ENCODE data around the gene PDIA6. TPM values are rescaled to one million over a fixed set of nuclear protein-coding genes. Genes with fewer than 3 reads are reported as not detected.

PDIA6 gene
- total RNA-seq, 1 experiment from 2014 or later: 317 TPM

DNA sequence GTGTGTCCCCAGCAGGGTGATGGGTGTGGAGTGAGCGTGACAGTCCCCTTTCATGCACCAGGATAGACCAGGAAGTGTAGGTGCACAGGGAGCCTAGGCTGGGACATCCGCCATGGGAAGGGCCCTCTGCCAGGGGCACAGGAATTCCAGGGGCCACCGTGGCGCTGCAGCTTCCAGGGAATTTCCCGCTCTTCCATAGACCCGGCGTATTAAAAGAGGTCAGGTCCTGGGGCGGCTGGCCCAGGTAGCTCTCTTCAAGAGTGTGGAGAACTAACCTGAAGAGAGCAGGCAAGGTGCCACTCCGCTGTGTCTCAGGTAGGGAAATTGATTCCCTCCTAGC lies 49.2 kb downstream of the PDIA6 start:
- BruUV-seq (replicated peaks): no TSS peak
- Mint-ChIP-seq H3K36me3 (ENCODE audit: insufficient read depth, unreplicated experiment) (no peaks in the 10 kb centered on the region), H3K27me3 (ENCODE audit: unreplicated experiment) (no peaks in the 10 kb centered on the region), H3K4me3 (ENCODE audit: low read depth, unreplicated experiment) (no peak overlapping the region), H3K27ac (ENCODE audit: unreplicated experiment) (no peak overlapping the region), H3K9me3 (ENCODE audit: low read depth, unreplicated experiment) (no peaks in the 10 kb centered on the region), H3K4me1 (ENCODE audit: low read depth, unreplicated experiment) (peaks cover 7% of the 10 kb centered on the region)
- intact Hi-C loops (cut with micrococcal nuclease; ENCODE audit: unreplicated experiment): no loop called here
- CTCF ChIA-PET: interaction anchor here (0.6 kb wide), 1 partner anchor 611 kb away, joined by 4 read pairs; no protein-coding TSS in a partner anchor
- no peak for DNase-seq
- TF ChIP-seq, protein P1, sequence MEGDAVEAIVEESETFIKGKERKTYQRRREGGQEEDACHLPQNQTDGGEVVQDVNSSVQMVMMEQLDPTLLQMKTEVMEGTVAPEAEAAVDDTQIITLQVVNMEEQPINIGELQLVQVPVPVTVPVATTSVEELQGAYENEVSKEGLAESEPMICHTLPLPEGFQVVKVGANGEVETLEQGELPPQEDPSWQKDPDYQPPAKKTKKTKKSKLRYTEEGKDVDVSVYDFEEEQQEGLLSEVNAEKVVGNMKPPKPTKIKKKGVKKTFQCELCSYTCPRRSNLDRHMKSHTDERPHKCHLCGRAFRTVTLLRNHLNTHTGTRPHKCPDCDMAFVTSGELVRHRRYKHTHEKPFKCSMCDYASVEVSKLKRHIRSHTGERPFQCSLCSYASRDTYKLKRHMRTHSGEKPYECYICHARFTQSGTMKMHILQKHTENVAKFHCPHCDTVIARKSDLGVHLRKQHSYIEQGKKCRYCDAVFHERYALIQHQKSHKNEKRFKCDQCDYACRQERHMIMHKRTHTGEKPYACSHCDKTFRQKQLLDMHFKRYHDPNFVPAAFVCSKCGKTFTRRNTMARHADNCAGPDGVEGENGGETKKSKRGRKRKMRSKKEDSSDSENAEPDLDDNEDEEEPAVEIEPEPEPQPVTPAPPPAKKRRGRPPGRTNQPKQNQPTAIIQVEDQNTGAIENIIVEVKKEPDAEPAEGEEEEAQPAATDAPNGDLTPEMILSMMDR (IDR thresholded peaks at IDR 0.05; ENCODE audit: unreplicated experiment): no peak

DNA sequence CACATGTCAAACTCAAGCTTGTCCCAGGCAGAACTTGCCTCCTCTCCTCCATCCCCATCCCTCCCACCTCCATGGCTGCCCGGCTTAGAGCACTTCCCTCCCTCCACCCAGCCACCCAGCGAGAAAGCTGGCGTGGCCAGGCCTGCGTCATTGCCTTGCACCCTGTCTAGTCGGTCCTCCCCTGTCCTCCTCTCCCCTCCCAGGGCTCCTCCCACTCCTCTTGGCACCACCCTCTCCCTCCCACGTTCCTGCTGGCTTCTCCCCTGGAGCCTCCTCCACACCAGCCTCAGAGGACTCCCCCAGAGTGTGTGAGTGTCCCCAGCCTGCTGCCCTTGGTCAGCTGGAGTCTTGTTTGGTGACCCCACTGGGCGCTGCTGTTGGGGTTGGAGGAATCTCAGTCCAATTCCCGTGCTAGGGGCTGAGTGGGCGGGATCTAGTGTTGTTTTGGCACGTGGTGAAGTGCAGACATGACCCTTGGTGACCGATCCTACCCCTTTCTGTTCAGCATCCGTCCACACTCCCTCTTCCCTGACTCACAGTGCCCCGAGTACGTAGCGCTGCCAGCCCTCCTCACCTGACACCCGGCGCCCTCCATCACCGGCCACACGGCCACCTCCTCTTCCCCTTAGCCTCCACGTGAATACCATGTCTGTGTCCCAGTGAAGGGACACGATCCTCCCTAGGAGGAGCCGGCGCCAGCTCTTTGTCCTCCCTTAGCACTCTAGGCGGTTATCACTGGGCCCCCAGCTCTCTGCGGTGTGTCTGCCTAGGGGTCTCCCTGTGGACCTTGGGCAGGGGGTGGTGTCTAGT lies 49.7 kb downstream of the PDIA6 start:
- DNase-seq: no peak
- no peak overlapping the region for H3K4me3 Mint-ChIP-seq (ENCODE audit: low read depth, unreplicated experiment)
- TF ChIP-seq, protein P1 (IDR thresholded peaks at IDR 0.05; ENCODE audit: unreplicated experiment): no peak
- intact Hi-C loops (cut with micrococcal nuclease; ENCODE audit: unreplicated experiment): no loop called here
- H3K36me3 Mint-ChIP-seq (ENCODE audit: insufficient read depth, unreplicated experiment): no peaks in the 10 kb centered on the region
- CTCF ChIA-PET: no interaction called here
- BruUV-seq (replicated peaks): no TSS peak
- no peaks in the 10 kb centered on the region for H3K9me3 Mint-ChIP-seq (ENCODE audit: low read depth, unreplicated experiment)
- H3K27ac Mint-ChIP-seq (ENCODE audit: unreplicated experiment): no peak overlapping the region
- no peaks in the 10 kb centered on the region for H3K27me3 Mint-ChIP-seq (ENCODE audit: unreplicated experiment)
- H3K4me1 Mint-ChIP-seq (ENCODE audit: low read depth, unreplicated experiment): peaks cover 7% of the 10 kb centered on the region

DNA sequence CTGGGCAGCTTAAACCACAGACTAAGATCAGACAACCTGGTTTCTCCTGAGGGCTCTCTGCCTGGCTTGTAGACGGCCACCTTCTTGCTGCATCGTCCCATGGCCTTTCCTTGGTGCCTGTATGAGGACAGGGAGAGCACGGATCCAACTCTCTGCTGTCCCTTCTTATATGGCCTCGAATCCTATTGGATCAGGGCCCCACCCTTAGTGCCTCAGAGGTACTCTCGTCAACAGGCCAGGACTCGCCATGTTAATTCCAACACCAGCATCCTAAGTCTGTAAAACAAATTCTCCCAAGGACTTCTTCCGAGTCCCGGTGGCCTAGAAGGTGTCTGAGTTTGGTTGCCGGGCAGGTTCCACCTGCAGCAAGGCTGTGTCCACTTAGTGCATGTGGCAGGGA lies 51.0 kb downstream of the PDIA6 start:
- Mint-ChIP-seq H3K27ac (ENCODE audit: unreplicated experiment) (no peak overlapping the region), H3K4me3 (ENCODE audit: low read depth, unreplicated experiment) (no peak overlapping the region), H3K4me1 (ENCODE audit: low read depth, unreplicated experiment) (peaks cover 7% of the 10 kb centered on the region), H3K9me3 (ENCODE audit: low read depth, unreplicated experiment) (no peaks in the 10 kb centered on the region), H3K36me3 (ENCODE audit: insufficient read depth, unreplicated experiment) (no peaks in the 10 kb centered on the region), H3K27me3 (ENCODE audit: unreplicated experiment) (no peaks in the 10 kb centered on the region)
- no TSS peak for BruUV-seq (replicated peaks)
- DNase-seq: no peak
- intact Hi-C loops (cut with micrococcal nuclease; ENCODE audit: unreplicated experiment): no loop called here
- TF ChIP-seq, protein P1 (IDR thresholded peaks at IDR 0.05; ENCODE audit: unreplicated experiment): no peak
- CTCF ChIA-PET: no interaction called here

DNA sequence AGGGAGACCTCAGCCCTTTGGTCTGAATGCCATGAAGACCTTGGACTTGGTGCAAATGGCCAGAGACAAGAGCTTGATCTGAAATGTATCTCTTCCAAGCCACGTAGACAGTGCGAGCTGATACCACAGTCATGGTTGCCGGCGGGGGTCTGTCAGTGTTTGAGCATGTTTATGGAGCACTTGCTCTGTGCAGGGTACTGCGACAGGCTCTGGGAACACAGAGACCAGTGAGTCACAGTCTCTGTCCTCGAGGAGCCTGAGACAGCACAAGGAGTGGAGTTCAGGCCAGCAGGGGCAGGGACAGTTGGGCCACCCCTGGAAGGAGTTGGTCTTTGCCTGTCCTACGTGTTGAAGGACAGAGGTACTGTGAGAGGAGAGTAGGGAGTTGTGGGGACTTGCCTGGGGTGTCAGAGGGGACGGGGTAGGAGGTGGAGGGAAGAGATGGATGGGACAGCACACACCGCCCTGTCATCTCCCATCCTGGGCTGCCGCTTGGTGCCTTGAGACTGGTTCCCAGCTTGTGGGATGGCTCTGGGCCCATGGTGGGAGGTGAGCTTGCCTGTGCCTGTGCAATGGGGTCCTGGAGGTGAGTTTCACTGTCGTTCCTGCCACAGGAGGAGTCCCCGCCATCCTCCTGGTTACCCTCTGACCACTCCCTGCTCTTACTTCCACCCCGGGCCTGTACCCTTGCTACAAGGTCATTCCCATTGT lies 51.6 kb downstream of the PDIA6 start:
- Mint-ChIP-seq H3K36me3 (ENCODE audit: insufficient read depth, unreplicated experiment) (no peaks in the 10 kb centered on the region), H3K9me3 (ENCODE audit: low read depth, unreplicated experiment) (no peaks in the 10 kb centered on the region), H3K27ac (ENCODE audit: unreplicated experiment) (no peak overlapping the region), H3K4me1 (ENCODE audit: low read depth, unreplicated experiment) (peaks cover 7% of the 10 kb centered on the region), H3K27me3 (ENCODE audit: unreplicated experiment) (no peaks in the 10 kb centered on the region), H3K4me3 (ENCODE audit: low read depth, unreplicated experiment) (no peak overlapping the region)
- CTCF ChIA-PET: no interaction called here
- TF ChIP-seq, protein P1 (IDR thresholded peaks at IDR 0.05; ENCODE audit: unreplicated experiment): no peak
- intact Hi-C loops (cut with micrococcal nuclease; ENCODE audit: unreplicated experiment): no loop called here
- BruUV-seq (replicated peaks): no TSS peak
- DNase-seq: no peak
